ENCODE data around the gene SLC2A10.

Gene SLC2A10

GRCh38 chr20:46723039-46723438 is 13.6 kb downstream of the SLC2A10 start:
- DNase-seq (ENCODE audit: low spot score) = no peak
- in situ Hi-C loops (cut with MboI; ENCODE audit: low pct_unique_long_range_greater_than_20kb, low sequenced_read_pairs, unreplicated experiment) = no loop called here
- no peak for TF ChIP-seq CTCF (IDR thresholded peaks at IDR 0.05; ENCODE audit: extremely low read depth, insufficient read depth, missing control alignments)

GRCh38 chr20:46724343-46724959 is 15.0 kb downstream of the SLC2A10 start:
- DNase-seq (ENCODE audit: low spot score) = no peak
- in situ Hi-C loops (cut with MboI; ENCODE audit: low pct_unique_long_range_greater_than_20kb, low sequenced_read_pairs, unreplicated experiment) = no loop called here
- TF ChIP-seq CTCF (IDR thresholded peaks at IDR 0.05; ENCODE audit: extremely low read depth, insufficient read depth, missing control alignments) = no peak

GRCh38 chr20:46725186-46726165 is 16.0 kb downstream of the SLC2A10 start:
- in situ Hi-C loops (cut with MboI; ENCODE audit: low pct_unique_long_range_greater_than_20kb, low sequenced_read_pairs, unreplicated experiment) = no loop called here
- TF ChIP-seq CTCF (IDR thresholded peaks at IDR 0.05; ENCODE audit: extremely low read depth, insufficient read depth, missing control alignments) = no peak
- no peak for DNase-seq (ENCODE audit: low spot score)

GRCh38 chr20:46731770-46732169 is 22.3 kb downstream of the SLC2A10 start:
- no peak for DNase-seq (ENCODE audit: low spot score)
- in situ Hi-C loops (cut with MboI; ENCODE audit: low pct_unique_long_range_greater_than_20kb, low sequenced_read_pairs, unreplicated experiment) = no loop called here
- TF ChIP-seq CTCF (IDR thresholded peaks at IDR 0.05; ENCODE audit: extremely low read depth, insufficient read depth, missing control alignments) = no peak

- in situ Hi-C loops (cut with MboI; ENCODE audit: low pct_unique_long_range_greater_than_20kb, low sequenced_read_pairs, unreplicated experiment) = no loop called here
- no peak for TF ChIP-seq CTCF (IDR thresholded peaks at IDR 0.05; ENCODE audit: extremely low read depth, insufficient read depth, missing control alignments)
These were observed 26.0 kb downstream of the SLC2A10 start for GRCh38 chr20:46735436-46735835.

GRCh38 chr20:46739431-46740213 is 30.2 kb downstream of the SLC2A10 start:
- DNase-seq (ENCODE audit: low spot score) = no peak
- no peak for TF ChIP-seq CTCF (IDR thresholded peaks at IDR 0.05; ENCODE audit: extremely low read depth, insufficient read depth, missing control alignments)
- in situ Hi-C loops (cut with MboI; ENCODE audit: low pct_unique_long_range_greater_than_20kb, low sequenced_read_pairs, unreplicated experiment) = no loop called here

More at GRCh38 chr20:46735436-46735835, 26.0 kb downstream of the SLC2A10 start:
- no peak for DNase-seq (ENCODE audit: low spot score)
